ENCODE results near the gene ERI3. TPM values are rescaled to one million over a fixed set of nuclear protein-coding genes. Genes with fewer than 3 reads are reported as not detected.

ERI3 gene
- total RNA-seq, 2 donors from 2014 or later = 71.9 to 92.1 TPM

GRCh38 chr1:44251486-44251885 lies 103.6 kb downstream of the ERI3 start:
- Mint-ChIP-seq H3K27ac (no peak overlapping the region), H3K9me3 (no peaks in the 10 kb centered on the region), H3K36me3 (ENCODE audit: low read depth) (peaks cover 23% of the 10 kb centered on the region), H3K4me1 (peaks cover 15% of the 10 kb centered on the region), H3K27me3 (ENCODE audit: insufficient read depth) (no peaks in the 10 kb centered on the region), H3K4me3 (no peak overlapping the region)
- H3K9ac ChIP-seq (ENCODE audit: extremely low read depth, low read length, poor library complexity, severe bottlenecking) = no peak overlapping the region
- H3K27me3 ChIP-seq (ENCODE audit: control insufficient read depth, insufficient read depth, low read length, poor library complexity, severe bottlenecking) = no peaks in the 10 kb centered on the region
- DNase-seq = no peak
- TF ChIP-seq, protein P1, sequence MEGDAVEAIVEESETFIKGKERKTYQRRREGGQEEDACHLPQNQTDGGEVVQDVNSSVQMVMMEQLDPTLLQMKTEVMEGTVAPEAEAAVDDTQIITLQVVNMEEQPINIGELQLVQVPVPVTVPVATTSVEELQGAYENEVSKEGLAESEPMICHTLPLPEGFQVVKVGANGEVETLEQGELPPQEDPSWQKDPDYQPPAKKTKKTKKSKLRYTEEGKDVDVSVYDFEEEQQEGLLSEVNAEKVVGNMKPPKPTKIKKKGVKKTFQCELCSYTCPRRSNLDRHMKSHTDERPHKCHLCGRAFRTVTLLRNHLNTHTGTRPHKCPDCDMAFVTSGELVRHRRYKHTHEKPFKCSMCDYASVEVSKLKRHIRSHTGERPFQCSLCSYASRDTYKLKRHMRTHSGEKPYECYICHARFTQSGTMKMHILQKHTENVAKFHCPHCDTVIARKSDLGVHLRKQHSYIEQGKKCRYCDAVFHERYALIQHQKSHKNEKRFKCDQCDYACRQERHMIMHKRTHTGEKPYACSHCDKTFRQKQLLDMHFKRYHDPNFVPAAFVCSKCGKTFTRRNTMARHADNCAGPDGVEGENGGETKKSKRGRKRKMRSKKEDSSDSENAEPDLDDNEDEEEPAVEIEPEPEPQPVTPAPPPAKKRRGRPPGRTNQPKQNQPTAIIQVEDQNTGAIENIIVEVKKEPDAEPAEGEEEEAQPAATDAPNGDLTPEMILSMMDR (conservative IDR thresholded peaks at IDR 0.05) = no peak
- WGBS, 2 experiments (ENCODE audit: insufficient coverage in 1 of 2, insufficient read length in 1 of 2) = 86 to 92% methylated on average over 1 of the region's 1 CpG
- peaks cover 6% of the 10 kb centered on the region for H3K36me3 ChIP-seq (ENCODE audit: control insufficient read depth, insufficient read depth, low read length)
- no peaks in the 10 kb centered on the region for H3K9me3 ChIP-seq (ENCODE audit: control insufficient read depth, low read length)
- no peak overlapping the region for H3K4me3 ChIP-seq (ENCODE audit: low read length)
- H3K4me1 ChIP-seq (ENCODE audit: control insufficient read depth, insufficient read depth, low read length) = peaks cover 13% of the 10 kb centered on the region
- no peak overlapping the region for H3K27ac ChIP-seq (ENCODE audit: low read depth, low read length)

DNA sequence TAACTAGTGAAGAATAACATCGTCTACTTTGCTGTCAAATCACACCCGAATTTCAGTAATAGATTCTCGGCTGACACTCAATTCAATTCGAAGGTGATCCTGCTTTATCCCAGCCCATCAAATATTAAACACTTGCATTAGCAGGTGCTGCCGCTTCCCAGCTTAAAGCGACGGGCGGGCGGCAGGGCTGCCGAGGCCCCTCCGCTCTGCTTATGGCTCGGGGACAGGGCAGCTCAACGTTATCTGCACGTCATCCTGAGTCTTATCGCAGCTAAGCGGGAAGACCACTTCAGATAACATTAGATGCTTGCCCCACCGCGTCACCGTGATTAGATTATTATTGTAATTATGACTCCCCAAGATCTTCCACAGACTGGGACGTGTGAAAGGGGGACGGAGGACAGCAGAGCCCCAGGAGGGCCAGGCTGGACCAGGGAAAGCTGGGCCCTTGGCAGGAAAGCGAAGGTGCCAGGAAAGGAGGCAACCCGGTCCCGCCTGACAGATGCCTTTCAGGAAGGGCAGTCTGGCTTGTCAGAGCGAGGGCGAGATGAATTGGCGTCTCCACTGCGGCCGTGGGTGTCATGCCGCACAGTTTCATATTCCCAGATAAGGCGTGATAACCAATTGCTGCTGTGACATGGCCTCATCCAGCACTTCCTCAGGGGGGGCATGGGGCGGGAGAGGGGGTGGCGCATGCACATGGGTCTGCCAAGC lies 104.8 kb downstream of the ERI3 start:
- H3K4me1 ChIP-seq (ENCODE audit: control insufficient read depth, insufficient read depth, low read length) = peaks cover 14% of the 10 kb centered on the region
- no peaks in the 10 kb centered on the region for H3K27me3 ChIP-seq (ENCODE audit: control insufficient read depth, insufficient read depth, low read length, poor library complexity, severe bottlenecking)
- Mint-ChIP-seq H3K27me3 (ENCODE audit: insufficient read depth) (no peaks in the 10 kb centered on the region), H3K27ac (peak overlapping the region; percentile 48), H3K4me1 (peaks cover 24% of the 10 kb centered on the region), H3K4me3 (no peak overlapping the region), H3K9me3 (no peaks in the 10 kb centered on the region), H3K36me3 (ENCODE audit: low read depth) (peaks cover 20% of the 10 kb centered on the region)
- no peak for DNase-seq
- H3K9me3 ChIP-seq (ENCODE audit: control insufficient read depth, low read length) = no peaks in the 10 kb centered on the region
- H3K27ac ChIP-seq (ENCODE audit: low read depth, low read length) = no peak overlapping the region
- peaks cover 4% of the 10 kb centered on the region for H3K36me3 ChIP-seq (ENCODE audit: control insufficient read depth, insufficient read depth, low read length)
- TF ChIP-seq, protein P1 (conservative IDR thresholded peaks at IDR 0.05) = no peak
- H3K9ac ChIP-seq (ENCODE audit: extremely low read depth, low read length, poor library complexity, severe bottlenecking) = no peak overlapping the region
- H3K4me3 ChIP-seq (ENCODE audit: low read length) = no peak overlapping the region
- WGBS, 2 experiments (ENCODE audit: insufficient coverage in 1 of 2, insufficient read length in 1 of 2) = 88 to 96% methylated on average over 33 of the region's 33 CpGs

DNA sequence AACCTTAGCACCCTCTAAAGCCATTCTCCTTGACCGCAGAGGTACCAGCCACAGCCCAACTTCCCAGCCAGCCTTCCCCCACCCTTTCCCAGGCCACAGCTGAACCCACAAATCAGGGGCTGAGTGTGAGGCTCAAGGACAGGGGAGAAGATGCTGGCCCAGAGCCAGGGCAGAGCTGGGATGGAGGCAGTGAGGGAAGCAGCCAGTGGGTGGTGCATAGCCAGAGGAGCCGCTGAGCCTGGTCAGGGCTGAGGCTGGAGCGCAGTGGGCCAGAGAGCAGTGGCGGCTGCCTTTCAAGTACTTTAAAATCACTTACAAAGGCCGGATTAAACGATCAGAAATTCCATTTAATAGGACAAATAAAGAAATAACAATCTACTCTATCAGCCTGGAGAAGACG lies 105.5 kb downstream of the ERI3 start:
- H3K9me3 Mint-ChIP-seq = no peaks in the 10 kb centered on the region
- H3K4me3 ChIP-seq (ENCODE audit: low read length) = no peak overlapping the region
- no peak overlapping the region for H3K4me3 Mint-ChIP-seq
- 87% methylated on average over 7 of the region's 7 CpGs; no CpG with 5 or more reads in 1 of the 2 experiments for WGBS, 2 experiments (ENCODE audit: insufficient coverage in 1 of 2, insufficient read length in 1 of 2)
- peak; percentile 62 for DNase-seq
- H3K36me3 Mint-ChIP-seq (ENCODE audit: low read depth) = peaks cover 21% of the 10 kb centered on the region
- no peaks in the 10 kb centered on the region for H3K27me3 ChIP-seq (ENCODE audit: control insufficient read depth, insufficient read depth, low read length, poor library complexity, severe bottlenecking)
- no peaks in the 10 kb centered on the region for H3K9me3 ChIP-seq (ENCODE audit: control insufficient read depth, low read length)
- H3K9ac ChIP-seq (ENCODE audit: extremely low read depth, low read length, poor library complexity, severe bottlenecking) = no peak overlapping the region
- H3K36me3 ChIP-seq (ENCODE audit: control insufficient read depth, insufficient read depth, low read length) = peaks cover 6% of the 10 kb centered on the region
- peaks cover 14% of the 10 kb centered on the region for H3K4me1 ChIP-seq (ENCODE audit: control insufficient read depth, insufficient read depth, low read length)
- no peak overlapping the region for H3K27ac ChIP-seq (ENCODE audit: low read depth, low read length)
- TF ChIP-seq, protein P1 (conservative IDR thresholded peaks at IDR 0.05) = peak; percentile 47
- no peaks in the 10 kb centered on the region for H3K27me3 Mint-ChIP-seq (ENCODE audit: insufficient read depth)
- H3K4me1 Mint-ChIP-seq = peaks cover 29% of the 10 kb centered on the region
- no peak overlapping the region for H3K27ac Mint-ChIP-seq

All from endodermal cell (in vitro differentiated cells).